ENCODE measurements around the gene ATP6V1C2. TPM values are rescaled to one million over a fixed set of nuclear protein-coding genes. Genes with fewer than 3 reads are reported as not detected.

ATP6V1C2 gene, protein sequence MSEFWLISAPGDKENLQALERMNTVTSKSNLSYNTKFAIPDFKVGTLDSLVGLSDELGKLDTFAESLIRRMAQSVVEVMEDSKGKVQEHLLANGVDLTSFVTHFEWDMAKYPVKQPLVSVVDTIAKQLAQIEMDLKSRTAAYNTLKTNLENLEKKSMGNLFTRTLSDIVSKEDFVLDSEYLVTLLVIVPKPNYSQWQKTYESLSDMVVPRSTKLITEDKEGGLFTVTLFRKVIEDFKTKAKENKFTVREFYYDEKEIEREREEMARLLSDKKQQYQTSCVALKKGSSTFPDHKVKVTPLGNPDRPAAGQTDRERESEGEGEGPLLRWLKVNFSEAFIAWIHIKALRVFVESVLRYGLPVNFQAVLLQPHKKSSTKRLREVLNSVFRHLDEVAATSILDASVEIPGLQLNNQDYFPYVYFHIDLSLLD
- total RNA-seq, result under 1 TPM; 0.12 to 0.44 TPM

DNA sequence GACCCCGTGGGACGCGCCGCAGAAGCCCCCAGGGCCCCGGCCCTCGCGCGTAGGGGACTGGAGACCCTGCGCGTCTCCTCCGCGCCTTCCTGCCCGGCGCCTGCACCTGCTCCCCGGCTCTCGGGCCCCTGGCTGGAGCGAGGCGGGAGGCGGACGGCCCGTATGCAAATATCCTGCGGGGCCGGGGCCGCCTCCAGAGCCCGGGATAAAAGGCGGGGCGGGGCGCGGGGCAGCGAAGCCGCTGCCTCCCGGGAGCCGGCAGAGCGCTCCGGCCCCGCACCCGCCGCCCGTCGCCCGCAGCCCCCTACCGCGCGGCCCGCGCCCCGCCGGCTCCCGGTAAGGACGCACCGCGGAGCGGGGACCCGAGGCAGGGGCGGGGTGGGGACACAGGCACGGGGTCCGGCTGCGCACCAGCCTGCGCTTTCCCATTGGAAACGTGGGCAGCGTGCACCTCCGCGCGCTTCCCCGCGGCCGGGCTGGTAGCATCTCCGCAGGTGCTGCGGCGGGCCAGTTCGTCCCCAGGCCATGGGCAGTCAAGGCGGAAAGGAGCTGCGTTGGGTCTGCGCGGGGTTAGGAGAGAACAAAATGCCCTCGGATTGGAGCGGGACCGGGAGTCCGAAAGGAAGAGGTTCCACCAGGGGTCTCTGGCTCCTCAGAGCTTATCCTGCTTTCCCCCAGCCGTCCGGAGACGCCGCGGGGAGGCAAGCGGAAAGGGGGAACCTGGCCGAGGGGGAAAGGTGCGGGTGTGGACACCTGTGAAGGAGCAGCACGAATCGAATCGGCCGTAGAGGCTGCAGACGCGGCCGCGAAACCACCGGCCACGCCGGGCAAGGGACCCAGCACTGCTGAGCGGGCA, at the start of gene ATP6V1C2:
ATP6V1C2 (plus strand) TSS at position 235 of the 856 bp plus-strand sequence. CDS start 1,220 bp downstream, outside the sequence.
- Histone ChIP-seq H3K4me1 (peaks cover 0 to 20% of the 10 kb centered on the region in 2 donors), H3K4me3 (peak within 1 kb of the TSS; percentile 18 to 51), H3K27me3 (peaks cover 15 to 24% of the 10 kb centered on the region in 2 donors), H3K36me3 (no peaks in the 10 kb centered on the region), H3K9me3 (no peaks in the 10 kb centered on the region), H3K27ac (no peak within 1 kb of the TSS)
- DNase-seq (ENCODE audit: low spot score), result no peak
- TF ChIP-seq, protein P1, sequence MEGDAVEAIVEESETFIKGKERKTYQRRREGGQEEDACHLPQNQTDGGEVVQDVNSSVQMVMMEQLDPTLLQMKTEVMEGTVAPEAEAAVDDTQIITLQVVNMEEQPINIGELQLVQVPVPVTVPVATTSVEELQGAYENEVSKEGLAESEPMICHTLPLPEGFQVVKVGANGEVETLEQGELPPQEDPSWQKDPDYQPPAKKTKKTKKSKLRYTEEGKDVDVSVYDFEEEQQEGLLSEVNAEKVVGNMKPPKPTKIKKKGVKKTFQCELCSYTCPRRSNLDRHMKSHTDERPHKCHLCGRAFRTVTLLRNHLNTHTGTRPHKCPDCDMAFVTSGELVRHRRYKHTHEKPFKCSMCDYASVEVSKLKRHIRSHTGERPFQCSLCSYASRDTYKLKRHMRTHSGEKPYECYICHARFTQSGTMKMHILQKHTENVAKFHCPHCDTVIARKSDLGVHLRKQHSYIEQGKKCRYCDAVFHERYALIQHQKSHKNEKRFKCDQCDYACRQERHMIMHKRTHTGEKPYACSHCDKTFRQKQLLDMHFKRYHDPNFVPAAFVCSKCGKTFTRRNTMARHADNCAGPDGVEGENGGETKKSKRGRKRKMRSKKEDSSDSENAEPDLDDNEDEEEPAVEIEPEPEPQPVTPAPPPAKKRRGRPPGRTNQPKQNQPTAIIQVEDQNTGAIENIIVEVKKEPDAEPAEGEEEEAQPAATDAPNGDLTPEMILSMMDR (IDR thresholded peaks at IDR 0.05), result no peak

DNA sequence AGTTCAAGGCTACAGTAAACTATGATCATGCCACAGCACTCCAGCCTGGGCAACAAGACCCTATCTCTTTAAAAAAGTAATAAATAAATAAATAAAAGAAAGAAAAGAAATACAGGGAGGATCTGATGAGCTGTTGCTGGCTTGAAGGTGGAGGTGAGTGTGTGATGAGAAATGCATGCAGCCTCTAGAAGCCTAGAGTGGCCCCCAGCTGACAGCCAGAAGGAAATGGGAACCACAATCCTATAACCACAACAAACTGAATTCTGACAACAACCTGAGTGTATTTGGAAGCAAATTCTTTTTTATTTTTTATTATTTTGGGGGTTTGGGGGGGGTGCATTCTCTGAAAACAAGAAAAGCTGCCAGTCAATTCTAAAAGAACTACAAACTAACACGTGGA, 46.3 kb upstream of the ATP6V1C2 start:
- TF ChIP-seq, protein P1 (IDR thresholded peaks at IDR 0.05), result no peak
- H3K9me3 ChIP-seq, result no peaks in the 10 kb centered on the region
- DNase-seq (ENCODE audit: low spot score), result no peak
- H3K27me3 ChIP-seq, result no peaks in the 10 kb centered on the region
- H3K27ac ChIP-seq, result no peak overlapping the region
- H3K4me3 ChIP-seq, result no peak overlapping the region
- H3K36me3 ChIP-seq, result peaks cover 21% of the 10 kb centered on the region
- H3K4me1 ChIP-seq, result no peaks in the 10 kb centered on the region

DNA sequence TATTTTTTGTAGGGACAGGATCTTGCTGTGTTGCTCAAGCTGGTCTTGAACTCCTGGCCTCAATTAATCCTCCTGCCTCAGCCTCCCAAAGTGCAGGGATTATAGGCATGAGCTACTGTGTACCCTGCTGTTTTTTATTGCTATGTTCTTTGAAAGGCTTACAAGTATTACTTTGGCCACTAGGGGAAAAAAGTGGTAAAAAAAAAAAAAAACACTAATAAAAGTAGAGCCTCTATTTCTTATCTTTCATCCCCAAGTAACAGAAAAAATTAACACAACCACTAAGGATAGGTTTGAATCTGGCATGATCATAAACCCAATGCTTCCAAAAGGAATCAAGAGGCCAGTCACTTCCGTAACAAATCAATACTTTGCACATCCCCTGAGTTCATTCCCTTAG, 43.2 kb upstream of the ATP6V1C2 start:
- no peak overlapping the region for H3K27ac ChIP-seq
- TF ChIP-seq, protein P1 (IDR thresholded peaks at IDR 0.05), result peak in 1 of 2 donors; percentile 36
- H3K36me3 ChIP-seq, result peaks cover 12% of the 10 kb centered on the region
- no peak overlapping the region for H3K4me3 ChIP-seq
- DNase-seq (ENCODE audit: low spot score), result no peak
- no peaks in the 10 kb centered on the region for H3K9me3 ChIP-seq
- no peaks in the 10 kb centered on the region for H3K27me3 ChIP-seq
- H3K4me1 ChIP-seq, result no peaks in the 10 kb centered on the region

DNA sequence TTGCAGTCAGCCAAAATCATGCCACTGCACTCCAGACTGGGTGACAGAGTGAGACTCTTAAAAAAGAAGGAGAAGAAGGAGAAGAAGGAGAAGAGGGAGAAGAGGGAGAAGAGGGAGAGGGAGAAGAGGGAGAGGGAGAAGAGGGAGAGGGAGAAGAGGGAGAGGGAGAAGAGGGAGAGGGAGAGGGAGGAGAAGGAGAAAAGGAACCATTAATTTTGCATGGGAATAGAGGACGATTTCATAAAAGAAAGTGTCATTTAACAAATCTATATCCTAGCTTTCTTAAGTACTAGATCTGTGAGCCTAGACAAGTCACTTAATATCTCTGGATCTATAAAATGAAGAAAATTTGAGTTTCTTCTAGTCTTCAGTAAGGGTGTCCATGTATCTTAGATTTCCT, 41.2 kb upstream of the ATP6V1C2 start:
- Histone ChIP-seq H3K36me3 (peaks cover 17% of the 10 kb centered on the region), H3K9me3 (no peaks in the 10 kb centered on the region)
- TF ChIP-seq, protein P1 (IDR thresholded peaks at IDR 0.05), result no peak

DNA sequence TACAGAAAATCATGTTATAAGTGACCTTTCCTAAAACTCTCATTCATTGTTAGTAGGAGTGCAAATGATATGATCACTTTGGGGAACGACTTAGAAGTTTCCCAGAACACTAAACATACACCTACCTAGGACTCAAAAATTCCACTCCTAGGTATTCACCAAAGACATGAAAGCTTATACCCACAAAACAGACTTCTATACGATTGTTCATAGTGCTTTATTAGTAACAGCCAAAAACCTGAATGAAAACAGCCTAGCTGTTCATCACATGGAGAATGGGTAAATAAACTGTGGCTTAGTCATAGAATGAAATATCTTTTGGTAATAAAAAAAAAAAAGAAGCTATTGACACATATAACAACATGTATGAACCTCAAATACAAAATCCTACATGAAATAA, 40.5 kb upstream of the ATP6V1C2 start:
- Histone ChIP-seq H3K9me3 (no peaks in the 10 kb centered on the region), H3K4me1 (no peaks in the 10 kb centered on the region), H3K36me3 (peaks cover 10% of the 10 kb centered on the region), H3K27ac (no peak overlapping the region), H3K27me3 (no peaks in the 10 kb centered on the region), H3K4me3 (no peak overlapping the region)
- DNase-seq (ENCODE audit: low spot score), result no peak
- TF ChIP-seq, protein P1 (IDR thresholded peaks at IDR 0.05), result no peak

More for the DNA sequence above, 41.2 kb upstream of the ATP6V1C2 start:
- DNase-seq (ENCODE audit: low spot score), result no peak
- no peaks in the 10 kb centered on the region for H3K27me3 ChIP-seq
- H3K27ac ChIP-seq, result no peak overlapping the region
- no peaks in the 10 kb centered on the region for H3K4me1 ChIP-seq
- H3K4me3 ChIP-seq, result no peak overlapping the region
